ENCODE measurements around the gene CLDND1. TPM values are rescaled to one million over a fixed set of nuclear protein-coding genes. Genes with fewer than 3 reads are reported as not detected.

Gene CLDND1
- total RNA-seq, 1 experiment from 2014 or later = 77.3 TPM

DNA sequence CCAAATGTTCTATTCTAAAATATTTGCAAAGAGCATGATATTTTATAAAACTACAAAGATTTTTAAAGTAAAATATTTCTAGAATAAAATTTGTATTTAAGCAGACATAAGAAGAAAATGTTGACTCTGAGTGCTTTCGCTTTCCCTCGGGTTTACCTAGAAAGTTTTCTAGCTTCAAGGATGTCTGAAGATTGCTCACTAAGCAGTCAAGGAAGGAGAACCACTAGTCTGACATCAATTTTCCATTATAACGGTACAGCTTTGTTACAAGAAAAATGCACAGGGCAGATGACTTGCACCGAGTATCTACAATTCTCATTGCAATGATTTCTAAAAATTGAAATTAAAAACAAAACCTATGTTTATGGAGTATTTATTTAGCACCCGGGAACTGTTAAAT lies 23.2 kb upstream of the CLDND1 start:
- DNase-seq (ENCODE audit: low read depth, low spot score) (no peak), ATAC-seq (no peak)
- Histone ChIP-seq H3K27me3 (ENCODE audit: control insufficient read depth, insufficient read depth, low read length) (peaks cover 30% of the 10 kb centered on the region), H3K4me3 (ENCODE audit: low read depth in 2 of 2, low read length in 2 of 2) (no peak overlapping the region), H3K9me3 (ENCODE audit: control insufficient read depth, insufficient read depth, low read depth, low read length) (no peaks in the 10 kb centered on the region), H3K36me3 (ENCODE audit: control insufficient read depth, insufficient read depth, low read length) (no peaks in the 10 kb centered on the region), H3K4me1 (ENCODE audit: control insufficient read depth, insufficient read depth, low read length) (no peaks in the 10 kb centered on the region), H3K27ac (ENCODE audit: low read length) (no peak overlapping the region)
- in situ Hi-C loops (cut with HindIII; ENCODE audit: low pct_unique_long_range_greater_than_20kb, low sequenced_read_pairs) = no loop called here
- no TSS peak for BruUV-seq (replicated peaks)
- ChIA-PET CTCF (no interaction called here), POLR2A (no interaction called here)
- intact Hi-C loops (cut with micrococcal nuclease; ENCODE audit: unreplicated experiment) = no loop called here
- TF ChIP-seq POLR2AphosphoS5 (IDR thresholded peaks at IDR 0.05; ENCODE audit: low read depth, low read length) (no peak), SIN3A (IDR thresholded peaks at IDR 0.05; ENCODE audit: borderline replicate concordance, insufficient read depth, low read depth, low read length) (no peak), REST (IDR thresholded peaks at IDR 0.05; ENCODE audit: insufficient read depth in 1 of 2, low read depth in 2 of 2, low read length in 1 of 2) (no peak), TCF7L2 (IDR thresholded peaks at IDR 0.05; ENCODE audit: low read depth, low read length) (no peak)
- TF ChIP-seq, protein P1, sequence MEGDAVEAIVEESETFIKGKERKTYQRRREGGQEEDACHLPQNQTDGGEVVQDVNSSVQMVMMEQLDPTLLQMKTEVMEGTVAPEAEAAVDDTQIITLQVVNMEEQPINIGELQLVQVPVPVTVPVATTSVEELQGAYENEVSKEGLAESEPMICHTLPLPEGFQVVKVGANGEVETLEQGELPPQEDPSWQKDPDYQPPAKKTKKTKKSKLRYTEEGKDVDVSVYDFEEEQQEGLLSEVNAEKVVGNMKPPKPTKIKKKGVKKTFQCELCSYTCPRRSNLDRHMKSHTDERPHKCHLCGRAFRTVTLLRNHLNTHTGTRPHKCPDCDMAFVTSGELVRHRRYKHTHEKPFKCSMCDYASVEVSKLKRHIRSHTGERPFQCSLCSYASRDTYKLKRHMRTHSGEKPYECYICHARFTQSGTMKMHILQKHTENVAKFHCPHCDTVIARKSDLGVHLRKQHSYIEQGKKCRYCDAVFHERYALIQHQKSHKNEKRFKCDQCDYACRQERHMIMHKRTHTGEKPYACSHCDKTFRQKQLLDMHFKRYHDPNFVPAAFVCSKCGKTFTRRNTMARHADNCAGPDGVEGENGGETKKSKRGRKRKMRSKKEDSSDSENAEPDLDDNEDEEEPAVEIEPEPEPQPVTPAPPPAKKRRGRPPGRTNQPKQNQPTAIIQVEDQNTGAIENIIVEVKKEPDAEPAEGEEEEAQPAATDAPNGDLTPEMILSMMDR (IDR thresholded peaks at IDR 0.05) = no peak

DNA sequence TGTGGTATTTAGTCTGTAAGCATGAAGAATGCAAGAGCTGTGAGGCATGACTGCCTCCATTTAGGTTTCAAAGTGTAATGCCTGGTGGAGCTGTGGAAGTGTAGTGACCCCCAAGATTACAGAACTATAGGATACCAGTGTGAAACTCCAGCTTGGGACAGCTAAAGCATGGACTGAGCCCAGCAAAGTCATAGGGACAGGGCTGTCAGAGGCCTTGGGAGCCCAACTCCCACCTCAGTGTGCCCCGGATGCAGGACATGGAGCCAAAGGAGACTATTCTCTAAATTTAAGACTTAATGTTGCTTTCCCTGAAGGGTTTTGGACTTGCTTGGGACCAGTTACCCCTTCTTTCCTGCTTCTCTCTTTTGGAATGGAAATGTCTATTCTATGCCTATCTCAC lies 19.9 kb upstream of the CLDND1 start:
- peaks cover 16% of the 10 kb centered on the region for H3K27me3 ChIP-seq (ENCODE audit: control insufficient read depth, insufficient read depth, low read length)
- no peak overlapping the region for H3K27ac ChIP-seq (ENCODE audit: low read length)
- ATAC-seq (no peak), DNase-seq (ENCODE audit: low read depth, low spot score) (no peak)
- intact Hi-C loops (cut with micrococcal nuclease; ENCODE audit: unreplicated experiment) (no loop called here), in situ Hi-C loops (cut with HindIII; ENCODE audit: low pct_unique_long_range_greater_than_20kb, low sequenced_read_pairs) (no loop called here)
- TF ChIP-seq SIN3A (IDR thresholded peaks at IDR 0.05; ENCODE audit: borderline replicate concordance, insufficient read depth, low read depth, low read length) (no peak), POLR2AphosphoS5 (IDR thresholded peaks at IDR 0.05; ENCODE audit: low read depth, low read length) (no peak), TCF7L2 (IDR thresholded peaks at IDR 0.05; ENCODE audit: low read depth, low read length) (no peak), REST (IDR thresholded peaks at IDR 0.05; ENCODE audit: insufficient read depth in 1 of 2, low read depth in 2 of 2, low read length in 1 of 2) (no peak)
- TF ChIP-seq, protein P1 (IDR thresholded peaks at IDR 0.05) = no peak
- ChIA-PET CTCF (no interaction called here), POLR2A (no interaction called here)
- H3K4me1 ChIP-seq (ENCODE audit: control insufficient read depth, insufficient read depth, low read length) = no peaks in the 10 kb centered on the region
- no peaks in the 10 kb centered on the region for H3K36me3 ChIP-seq (ENCODE audit: control insufficient read depth, insufficient read depth, low read length)
- BruUV-seq (replicated peaks) = no TSS peak
- no peak overlapping the region for H3K4me3 ChIP-seq (ENCODE audit: low read depth in 2 of 2, low read length in 2 of 2)
- H3K9me3 ChIP-seq (ENCODE audit: control insufficient read depth, insufficient read depth, low read depth, low read length) = no peaks in the 10 kb centered on the region

All from Panc1 (cell line).